ENCODE data around the gene RNF20.

Gene RNF20

GRCh38 chr9:101566904-101567724, 33.5 kb downstream of the RNF20 start:
- peak; percentile 23 to 44 (median 41) for TF ChIP-seq CTCF (IDR thresholded peaks at IDR 0.05; ENCODE audit: unreplicated experiment in 3 of 3)
- H3K36me3 Mint-ChIP-seq (ENCODE audit: low read depth): peaks cover 61% of the 10 kb centered on the region
- H3K9me3 Mint-ChIP-seq: no peaks in the 10 kb centered on the region
- H3K27me3 Mint-ChIP-seq (ENCODE audit: low read depth): no peaks in the 10 kb centered on the region
- H3K27ac Mint-ChIP-seq: no peak overlapping the region
- H3K4me1 Mint-ChIP-seq: no peaks in the 10 kb centered on the region
- no peak overlapping the region for H3K4me3 Mint-ChIP-seq

- no peaks in the 10 kb centered on the region for H3K4me1 Mint-ChIP-seq
- H3K36me3 Mint-ChIP-seq (ENCODE audit: low read depth): peaks cover 54% of the 10 kb centered on the region
- H3K9me3 Mint-ChIP-seq: no peaks in the 10 kb centered on the region
- peak in 1 of 3 experiments; percentile 6 for TF ChIP-seq CTCF (IDR thresholded peaks at IDR 0.05; ENCODE audit: unreplicated experiment in 3 of 3)
- no peak overlapping the region for H3K27ac Mint-ChIP-seq
- H3K4me3 Mint-ChIP-seq: no peak overlapping the region
- H3K27me3 Mint-ChIP-seq (ENCODE audit: low read depth): no peaks in the 10 kb centered on the region
These were observed 34.2 kb downstream of the RNF20 start for GRCh38 chr9:101567725-101568350.

GRCh38 chr9:101569741-101570501, 36.3 kb downstream of the RNF20 start:
- Mint-ChIP-seq H3K4me3 (no peak overlapping the region), H3K36me3 (ENCODE audit: low read depth) (peaks cover 37% of the 10 kb centered on the region), H3K27me3 (ENCODE audit: low read depth) (no peaks in the 10 kb centered on the region), H3K27ac (no peak overlapping the region), H3K9me3 (no peaks in the 10 kb centered on the region), H3K4me1 (peaks cover 5% of the 10 kb centered on the region)
- TF ChIP-seq CTCF (IDR thresholded peaks at IDR 0.05; ENCODE audit: unreplicated experiment in 3 of 3): no peak

- no peaks in the 10 kb centered on the region for H3K9me3 Mint-ChIP-seq
- H3K4me3 Mint-ChIP-seq: no peak overlapping the region
- H3K27ac Mint-ChIP-seq: no peak overlapping the region
- TF ChIP-seq CTCF (IDR thresholded peaks at IDR 0.05; ENCODE audit: unreplicated experiment in 3 of 3): no peak
- H3K27me3 Mint-ChIP-seq (ENCODE audit: low read depth): no peaks in the 10 kb centered on the region
- peaks cover 25% of the 10 kb centered on the region for H3K36me3 Mint-ChIP-seq (ENCODE audit: low read depth)
- H3K4me1 Mint-ChIP-seq: peaks cover 6% of the 10 kb centered on the region
These were observed 37.5 kb downstream of the RNF20 start for GRCh38 chr9:101571114-101571513.

- no peak overlapping the region for H3K27ac Mint-ChIP-seq
- peaks cover 16% of the 10 kb centered on the region for H3K36me3 Mint-ChIP-seq (ENCODE audit: low read depth)
- H3K9me3 Mint-ChIP-seq: no peaks in the 10 kb centered on the region
- no peaks in the 10 kb centered on the region for H3K27me3 Mint-ChIP-seq (ENCODE audit: low read depth)
- no peak for TF ChIP-seq CTCF (IDR thresholded peaks at IDR 0.05; ENCODE audit: unreplicated experiment in 3 of 3)
- no peak overlapping the region for H3K4me3 Mint-ChIP-seq
- H3K4me1 Mint-ChIP-seq: peaks cover 15% of the 10 kb centered on the region
These were observed 38.7 kb downstream of the RNF20 start for GRCh38 chr9:101572316-101572715.

Measured in nephron (organoid).